ENCODE results near the gene TMA7B.

The TMA7B gene

GRCh38 chr22:39938509-39939111, 21.6 kb upstream of the TMA7B start:
- H3K4me3 ChIP-seq (ENCODE audit: low read depth, low read length) = no peak overlapping the region
- TF ChIP-seq CTCF (IDR thresholded peaks at IDR 0.05; ENCODE audit: insufficient read depth, low read depth, low read length, missing control alignments) = no peak
- no peak for DNase-seq (ENCODE audit: low read depth)

- no peak for DNase-seq (ENCODE audit: low read depth)
- no peak for TF ChIP-seq CTCF (IDR thresholded peaks at IDR 0.05; ENCODE audit: insufficient read depth, low read depth, low read length, missing control alignments)
- no peak overlapping the region for H3K4me3 ChIP-seq (ENCODE audit: low read depth, low read length)
These were observed 20.4 kb upstream of the TMA7B start for GRCh38 chr22:39939830-39940229.

GRCh38 chr22:39940757-39941305, 19.4 kb upstream of the TMA7B start:
- TF ChIP-seq CTCF (IDR thresholded peaks at IDR 0.05; ENCODE audit: insufficient read depth, low read depth, low read length, missing control alignments) = no peak
- peak; percentile 38 for DNase-seq (ENCODE audit: low read depth)
- no peak overlapping the region for H3K4me3 ChIP-seq (ENCODE audit: low read depth, low read length)

GRCh38 chr22:39941601-39942000, 18.6 kb upstream of the TMA7B start:
- no peak for TF ChIP-seq CTCF (IDR thresholded peaks at IDR 0.05; ENCODE audit: insufficient read depth, low read depth, low read length, missing control alignments)
- no peak overlapping the region for H3K4me3 ChIP-seq (ENCODE audit: low read depth, low read length)
- DNase-seq (ENCODE audit: low read depth) = no peak

- TF ChIP-seq CTCF (IDR thresholded peaks at IDR 0.05; ENCODE audit: insufficient read depth, low read depth, low read length, missing control alignments) = no peak
- H3K4me3 ChIP-seq (ENCODE audit: low read depth, low read length) = no peak overlapping the region
- DNase-seq (ENCODE audit: low read depth) = no peak
These were observed 17.6 kb upstream of the TMA7B start for GRCh38 chr22:39942439-39943230.

- TF ChIP-seq CTCF (IDR thresholded peaks at IDR 0.05; ENCODE audit: insufficient read depth, low read depth, low read length, missing control alignments) = peak; percentile 20
- peak; percentile 32 for DNase-seq (ENCODE audit: low read depth)
- H3K4me3 ChIP-seq (ENCODE audit: low read depth, low read length) = no peak overlapping the region
These were observed 16.9 kb upstream of the TMA7B start for GRCh38 chr22:39943337-39943736.

Measured in GM12865 (cell line).